H1 (cell line): ENCODE measurements around the gene ZNF839. TPM values are rescaled to one million over a fixed set of nuclear protein-coding genes. Genes with fewer than 3 reads are reported as not detected.

Source experiments
- CTCF ChIA-PET: fragments of 300-600 bp; sonication (Branson Sonifier 250); formaldehyde crosslinking; loops from one replicate; lab custom pipeline; 2021; ENCODE audit not compliant: partially characterized antibody; lab: Charles Lee
- POLR2A ChIA-PET: fragments of 300-600 bp; sonication (Branson Sonifier 250); formaldehyde crosslinking; loops from one replicate; lab custom pipeline; 2021; ENCODE audit warnings: inconsistent platforms; ENCODE audit not compliant: partially characterized antibody; lab: Charles Lee
- DNase-seq, 2 experiments: peaks; one replicate each; pipeline versions ENCODE4 v3.0.0 to v3.0.0-alpha.2; 2010 to 2022; ENCODE audit warnings: low spot score in 2 of 2, low read depth in 1 of 2, mixed read lengths in 1 of 2
- FAIRE-seq: peaks from 2 replicates; lab custom pipeline; 2011; peaks lifted over from hg19 to GRCh38; lab: Jason Lieb, UNC
- H2AFZ ChIP-seq: 2 replicates; pipeline ENCODE4 v1.8.1; 2012; ENCODE audit warnings: low read length, inconsistent platforms
- H2AK5ac ChIP-seq: 2 replicates; pipeline ENCODE4 v1.6.1; 2013; ENCODE audit warnings: low read depth, low read length
- H2BK120ac ChIP-seq: replicated peaks from 2 replicates; pipeline ENCODE3; 2013; ENCODE audit warnings: low read depth, low read length, inconsistent platforms
- H2BK12ac ChIP-seq: 2 replicates; pipeline ENCODE4 v1.6.1; 2013; ENCODE audit warnings: low read depth, low read length
- H2BK15ac ChIP-seq: 2 replicates; pipeline ENCODE4 v1.6.1; 2013; ENCODE audit warnings: low read length
- H2BK20ac ChIP-seq: 2 replicates; pipeline ENCODE4 v1.6.1; 2013; ENCODE audit warnings: low read length
- H2BK5ac ChIP-seq: 2 replicates; pipeline ENCODE4 v1.6.1; 2013; ENCODE audit warnings: low read depth, low read length
- H3K14ac ChIP-seq: 2 replicates; pipeline ENCODE4 v1.6.1; 2013; ENCODE audit warnings: inconsistent platforms; ENCODE audit not compliant: insufficient read length
- H3K18ac ChIP-seq: 2 replicates; pipeline ENCODE4 v1.6.1; 2013; ENCODE audit warnings: low read length; ENCODE audit errors: extremely low read depth
- H3K23ac ChIP-seq: 2 replicates; pipeline ENCODE4 v1.6.1; 2013; ENCODE audit warnings: inconsistent platforms; ENCODE audit not compliant: insufficient read length
- H3K23me2 ChIP-seq: 2 replicates; pipeline ENCODE4 v1.6.1; 2013; ENCODE audit warnings: low read depth, low read length
- H3K27ac ChIP-seq: 2 replicates; pipeline ENCODE4 v1.6.1; 2011; ENCODE audit warnings: low read depth, low read length, inconsistent platforms
- H3K27me3 ChIP-seq, 4 experiments: replicated peaks in 1 of 4; 1 replicate in 1 of 4; 2 replicates in 3 of 4; pipeline versions ENCODE4 v1.6.1 to v1.8.1; 2011 to 2013; ENCODE audit warnings: low read length in 3 of 4, mild to moderate bottlenecking in 3 of 4, inconsistent platforms in 2 of 4, mixed read lengths in 2 of 4, moderate library complexity in 1 of 4; ENCODE audit not compliant: control insufficient read depth in 3 of 4, insufficient read depth in 3 of 4; ENCODE audit errors: extremely low read depth in 1 of 4
- H3K36me3 ChIP-seq, 4 experiments: 2 replicates each; pipeline versions ENCODE4 v1.6.1 to v1.8.1; 2011 to 2013; ENCODE audit warnings: mild to moderate bottlenecking in 4 of 4, low read length in 3 of 4, moderate library complexity in 2 of 4, control low read depth in 1 of 4, inconsistent platforms in 1 of 4; ENCODE audit not compliant: insufficient read depth in 4 of 4, control insufficient read depth in 2 of 4
- H3K4ac ChIP-seq: replicated peaks from 2 replicates; pipeline ENCODE3; 2013; ENCODE audit warnings: low read length, low read depth, mixed read lengths, inconsistent platforms; ENCODE audit not compliant: insufficient read length
- H3K4me1 ChIP-seq, 4 experiments: replicated peaks in 1 of 4; 1 replicate in 1 of 4; 2 replicates in 3 of 4; pipeline versions ENCODE4 v1.6.1 to v1.8.1; 2011 to 2013; ENCODE audit warnings: low read length in 3 of 4, inconsistent platforms in 2 of 4, mixed read lengths in 1 of 4; ENCODE audit not compliant: insufficient read depth in 4 of 4, control insufficient read depth in 3 of 4
- H3K4me2 ChIP-seq, 2 experiments: 2 replicates each; pipeline versions ENCODE4 v1.6.1 to v1.8.1; 2011 to 2013; ENCODE audit warnings: low read depth in 2 of 2, low read length in 2 of 2, control low read depth in 1 of 2, inconsistent platforms in 1 of 2, mild to moderate bottlenecking in 1 of 2; ENCODE audit not compliant: insufficient read depth in 1 of 2
- H3K4me3 ChIP-seq, 4 experiments: fragments of 200-600, 300-600 bp in 1 of 4; sonication (generic), shearing (Covaris generic), sonication (Bioruptor Twin) in 1 of 4; 2 replicates each; pipeline versions ENCODE4 v1.5.1 to v1.8.1; 2011 to 2016; ENCODE audit warnings: low read length in 4 of 4, low read depth in 3 of 4, control low read depth in 2 of 4, inconsistent platforms in 2 of 4, mild to moderate bottlenecking in 2 of 4, mixed read lengths in 1 of 4, moderate library complexity in 1 of 4; ENCODE audit not compliant: insufficient read depth in 2 of 4; ENCODE audit errors: extremely low read depth in 1 of 4
- H3K56ac ChIP-seq: replicated peaks from 2 replicates; pipeline ENCODE3; 2013; ENCODE audit warnings: low read depth, mild to moderate bottlenecking, mixed read lengths, low read length, inconsistent platforms; ENCODE audit not compliant: insufficient read length
- H3K79me1 ChIP-seq: 2 replicates; pipeline ENCODE4 v1.6.1; 2013; ENCODE audit warnings: low read depth, low read length, control low read depth
- H3K79me2 ChIP-seq, 2 experiments: 2 replicates each; pipeline versions ENCODE4 v1.6.1 to v1.8.1; 2012 to 2013; ENCODE audit warnings: low read length in 2 of 2, mild to moderate bottlenecking in 2 of 2, inconsistent platforms in 1 of 2; ENCODE audit not compliant: insufficient read depth in 2 of 2, control insufficient read depth in 1 of 2
- H3K9ac ChIP-seq, 4 experiments: replicated peaks in 1 of 4; 1 replicate in 1 of 4; 2 replicates in 3 of 4; pipeline versions ENCODE4 v1.6.1 to v1.8.1; 2011 to 2013; ENCODE audit warnings: low read depth in 3 of 4, low read length in 3 of 4, control low read depth in 2 of 4, mild to moderate bottlenecking in 2 of 4, moderate library complexity in 2 of 4, inconsistent platforms in 1 of 4; ENCODE audit errors: extremely low read depth in 1 of 4
- H3K9me3 ChIP-seq, 2 experiments: 2 replicates each; pipeline versions ENCODE4 v1.6.1 to v1.8.1; 2012 to 2013; ENCODE audit warnings: mild to moderate bottlenecking in 2 of 2, moderate library complexity in 2 of 2, control low read depth in 1 of 2, inconsistent platforms in 1 of 2, low read depth in 1 of 2, low read length in 1 of 2, mixed read lengths in 1 of 2; ENCODE audit not compliant: insufficient read depth in 2 of 2
- H4K20me1 ChIP-seq, 2 experiments: replicated peaks in 1 of 2; 2 replicates each; pipeline versions ENCODE3 to v1.8.1; 2011 to 2013; ENCODE audit warnings: inconsistent platforms in 2 of 2, low read length in 2 of 2, mild to moderate bottlenecking in 1 of 2; ENCODE audit not compliant: insufficient read depth in 2 of 2, control insufficient read depth in 1 of 2
- H4K5ac ChIP-seq: 2 replicates; pipeline ENCODE4 v1.6.1; 2013; ENCODE audit warnings: low read length, low read depth, mixed read lengths, inconsistent platforms; ENCODE audit not compliant: insufficient read length
- H4K8ac ChIP-seq: 2 replicates; pipeline ENCODE4 v1.8.0; 2013; ENCODE audit warnings: mild to moderate bottlenecking, moderate library complexity, low read length, inconsistent platforms; ENCODE audit not compliant: insufficient read depth; ENCODE audit errors: extremely low read depth
- H4K91ac ChIP-seq: replicated peaks from 2 replicates; pipeline ENCODE3; 2013; ENCODE audit warnings: low read length, mixed read lengths, inconsistent platforms; ENCODE audit not compliant: insufficient read length
- EZH2 ChIP-seq: fragments of 200-600 bp; sonication (generic); IDR thresholded peaks from 2 replicates; pipeline ENCODE4 v1.7.1; 2012; ENCODE audit warnings: low read depth, mild to moderate bottlenecking, moderate library complexity, low read length, inconsistent platforms; ENCODE audit not compliant: severe bottlenecking
- POU5F1 ChIP-seq: IDR thresholded peaks from 2 replicates; pipeline ENCODE4 v1.6.1; 2011; ENCODE audit warnings: low read depth, mild to moderate bottlenecking, low read length, moderate library complexity
- RBBP5 ChIP-seq: IDR thresholded peaks from 2 replicates; pipeline ENCODE4 v1.7.1; 2012; ENCODE audit warnings: low read depth, mild to moderate bottlenecking, inconsistent platforms, low read length, moderate library complexity, borderline replicate concordance
- SIX5 ChIP-seq: IDR thresholded peaks from 2 replicates; pipeline ENCODE4 v1.6.1; 2011; ENCODE audit warnings: mild to moderate bottlenecking, low read depth, low read length
- SP2 ChIP-seq: IDR thresholded peaks from 2 replicates; pipeline ENCODE4 v1.6.1; 2012; ENCODE audit warnings: mild to moderate bottlenecking, low read length, inconsistent platforms
- WGBS, 2 experiments: shearing (Covaris generic) in 1 of 2; methylation state at CpG; one replicate each; pipeline versions ENCODE4 v1.1.6 to v1.1.7; 2013 to 2015; ENCODE audit warnings: low lambda C conversion rate in 2 of 2, mixed read lengths in 2 of 2, inconsistent platforms in 1 of 2, low coverage in 1 of 2, missing lambda C conversion rate in 1 of 2; ENCODE audit not compliant: insufficient replicate concordance in 2 of 2, insufficient coverage in 1 of 2, insufficient read length in 1 of 2; ENCODE audit errors: extremely low coverage in 1 of 2, missing lambda C conversion rate in 1 of 2; 5-methylcytosine and 5-hydroxymethylcytosine counted together
- polyA plus RNA-seq, 7 experiments: library from polyadenylated mRNA; depleted of rRNA in 3 of 7; stranded (reverse) in 5 of 7; unstranded in 2 of 7; fragments of >200 nt in 5 of 7; fragments of 200-250 nt in 2 of 7; gene quantifications; 1 replicate in 5 of 7; 2 replicates in 1 of 7; 4 replicates in 1 of 7; pipeline versions ENCODE4 v1.2.1 to v1.2.3, GENCODE V29; 2011 to 2013; ENCODE audit warnings: missing spikeins in 2 of 7, mixed read lengths in 2 of 7
- total RNA-seq: library from RNA; stranded (reverse); fragmentation: NEBNext Ultra II Directional; extraction: Animal tissue kit (Norgen Biotek cat#: 25700); gene quantifications from 2 replicates; pipeline ENCODE4 v1.2.1, GENCODE V29; 2021

The ZNF839 gene
- total and polyA plus RNA-seq, 2 of the 8 experiments (the other 6 are each of a cell fraction or from before 2014, with no cell fraction given) = 8.1 to 9.4 TPM

- H2AK5ac ChIP-seq = no peak overlapping the region
- H3K14ac ChIP-seq = no peak overlapping the region
- no peak overlapping the region for H3K9ac ChIP-seq
- no peak overlapping the region for H3K23ac ChIP-seq
- no peaks in the 10 kb centered on the region for H3K27me3 ChIP-seq
- DNase-seq (no peak), FAIRE-seq (no peak)
- no peak overlapping the region for H2BK20ac ChIP-seq
- H3K9me3 ChIP-seq = no peaks in the 10 kb centered on the region
- H3K36me3 ChIP-seq = peaks cover 0 to 17% (median 2%) of the 10 kb centered on the region in 4 experiments; a peak in 4 of 8 replicates
- no peak overlapping the region for H3K18ac ChIP-seq
- H3K4me3 ChIP-seq = no peak overlapping the region
- H3K79me1 ChIP-seq = no peaks in the 10 kb centered on the region
- H3K4ac ChIP-seq = no peak overlapping the region
- H3K56ac ChIP-seq = no peak overlapping the region
- H3K4me1 ChIP-seq = no peaks in the 10 kb centered on the region; a peak in 1 of 7 replicates
- no peak overlapping the region for H4K91ac ChIP-seq
- CTCF ChIA-PET = interaction anchor here (0.7 to 4.2 kb wide), 6 partner anchors 12 to 167 kb away, joined by 3 to 22 read pairs (median 4); no protein-coding TSS in a partner anchor
- peaks cover 0 to 2% of the 10 kb centered on the region in 2 experiments for H4K20me1 ChIP-seq
- POLR2A ChIA-PET = interaction anchor here (0.6 to 1.7 kb wide), 5 partner anchors 8 to 236 kb away, joined by 3 to 6 read pairs (median 4); partner anchors contain the start of gene WDR20
- H2AFZ ChIP-seq = no peak overlapping the region
- no peak overlapping the region for H4K5ac ChIP-seq
- no peak overlapping the region for H3K4me2 ChIP-seq
- 88% methylated on average over 8 of the region's 13 CpGs; no CpG with 5 or more reads in 1 of the 2 experiments for WGBS, 2 experiments
- H3K27ac ChIP-seq = no peak overlapping the region
- no peaks in the 10 kb centered on the region for H3K23me2 ChIP-seq
- H3K79me2 ChIP-seq = no peaks in the 10 kb centered on the region
- no peak overlapping the region for H2BK120ac ChIP-seq
- H4K8ac ChIP-seq = no peak overlapping the region
- no peak overlapping the region; the same call in 1 of the 2 replicates for H2BK5ac ChIP-seq
- no peak overlapping the region for H2BK15ac ChIP-seq
- H2BK12ac ChIP-seq = no peak overlapping the region
- TF ChIP-seq SIX5 (no peak), RBBP5 (no peak), EZH2 (no peak), SP2 (no peak), POU5F1 (no peak)
These were observed 14.5 kb downstream of the ZNF839 start for GRCh38 chr14:102333795-102334705.
